Spleen (tissue), 11 donors: ENCODE measurements around the gene ZDHHC1. TPM values are rescaled to one million over a fixed set of nuclear protein-coding genes. Genes with fewer than 3 reads are reported as not detected.
A peak's percentile ranks its signal among the peaks of the same experiment; 100 is the strongest.

Source experiments
- DNase-seq: peaks from one replicate; pipeline ENCODE4 v3.0.0-alpha.2; 2020
- H3K27ac ChIP-seq, 8 donors: fragments of 200-600 bp; sonication (generic) in 7 of 8; 1 replicate in 4 of 8; 2 replicates in 4 of 8; pipeline versions ENCODE4 v1.5.0 to v1.8.0; 2016 to 2021; ENCODE audit warnings: inconsistent platforms in 4 of 8, mild to moderate bottlenecking in 4 of 8, moderate library complexity in 1 of 8
- H3K27me3 ChIP-seq, 7 donors: fragments of 200-600 bp; sonication (generic) in 6 of 7; replicated peaks in 1 of 7; 1 replicate in 4 of 7; 2 replicates in 3 of 7; pipeline versions ENCODE4 v1.5.0 to v1.8.0; 2016 to 2021; ENCODE audit warnings: inconsistent platforms in 3 of 7, mild to moderate bottlenecking in 1 of 7
- H3K36me3 ChIP-seq, 6 donors: fragments of 200-600 bp; sonication (generic) in 5 of 6; 1 replicate in 4 of 6; 2 replicates in 2 of 6; pipeline versions ENCODE4 v1.5.0 to v1.8.0; 2016 to 2021; ENCODE audit warnings: inconsistent platforms in 2 of 6
- H3K4me1 ChIP-seq, 6 donors: fragments of 200-600 bp; sonication (generic) in 5 of 6; 1 replicate in 3 of 6; 2 replicates in 3 of 6; pipeline versions ENCODE4 v1.5.0 to v1.8.0; 2016 to 2021; ENCODE audit warnings: inconsistent platforms in 3 of 6
- H3K4me3 ChIP-seq, 8 donors: fragments of 200-600 bp; sonication (generic) in 7 of 8; 1 replicate in 4 of 8; 2 replicates in 4 of 8; pipeline versions ENCODE4 v1.5.0 to v1.8.0; 2016 to 2021; ENCODE audit warnings: inconsistent platforms in 4 of 8, mild to moderate bottlenecking in 4 of 8, moderate library complexity in 2 of 8
- H3K9me3 ChIP-seq, 8 donors: fragments of 200-600 bp; sonication (generic) in 7 of 8; 1 replicate in 4 of 8; 2 replicates in 4 of 8; pipeline versions ENCODE4 v1.5.0 to v1.8.0; 2016 to 2021; ENCODE audit warnings: inconsistent platforms in 4 of 8
- POLR2A ChIP-seq, 3 donors: fragments of 450-650 bp; IDR thresholded peaks; one replicate each; pipeline ENCODE4 v1.5.1; 2017; ENCODE audit warnings: antibody characterized with exemption in 3 of 3, mild to moderate bottlenecking in 1 of 3
- POLR2AphosphoS5 ChIP-seq, 3 donors: sonication (generic); formaldehyde crosslinking; IDR thresholded peaks; one replicate each; pipeline ENCODE4 v1.5.1; 2017; ENCODE audit warnings: antibody characterized with exemption in 3 of 3
- WGBS, 5 donors: extraction: QIAGEN DNeasy Blood & Tissue Kit in 3 of 5; methylation state at CpG; one replicate each; pipeline versions ENCODE4 v1.1.5 to v1.1.7; 2013 to 2018; 5-methylcytosine and 5-hydroxymethylcytosine counted together
- intact Hi-C: fragments of 100-400 bp; cut with DNase I; formaldehyde crosslinking; loops from one replicate; pipeline ENCODE4 v1.15.0; 2023; ENCODE audit warnings: low total_unique reads
- polyA plus RNA-seq, 3 donors: library from polyadenylated mRNA; stranded (reverse); fragments of 200-250 nt; gene quantifications; one replicate each; pipeline ENCODE4 v1.2.1, GENCODE V29; 2013
- total RNA-seq, 7 donors: library from RNA; depleted of rRNA in 3 of 7; stranded (reverse); fragments of >200 nt in 3 of 7; fragmentation: NEBNext Ultra II Directional in 4 of 7; extraction: Animal tissue kit (Norgen Biotek cat#: 25700) in 4 of 7; gene quantifications; one replicate each; pipeline versions ENCODE4 v1.1.0 to v1.2.1, GENCODE V29; 2016 to 2021
- TF ChIP-seq, protein P1 (sequence below), 11 experiments: fragments of 200-600 bp in 7 of 11; fragments of 450-650 bp in 4 of 11; sonication (generic) in 4 of 11; IDR thresholded peaks in 8 of 11; conservative IDR thresholded peaks in 3 of 11; 1 replicate in 7 of 11; 2 replicates in 4 of 11; pipeline versions ENCODE4 v1.4.0 to v1.8.0; 2016 to 2021; ENCODE audit warnings: antibody characterized with exemption in 11 of 11, inconsistent platforms in 4 of 11, mild to moderate bottlenecking in 1 of 11
- donor health status: healthy with polysubstance abuse.
- donor health status: DM: no; HTN: no; CAD: no; lungs with moderate emphysema.
- donor health status: DM: no; HTN: no; CAD: no.
- donor health status: Bipolar disorder and iron deficiency.
- donor health status: healthy.
- donor health status: DM: no; HTN: no; CAD: no.
- donor health status: DM: yes; HTN: yes; CAD: no.

ZDHHC1 gene
- total and polyA plus RNA-seq, 10 donors, result 2.1 to 31.2 (median 15.3) TPM

- Histone ChIP-seq H3K4me1 (peaks cover 11 to 81% (median 36%) of the 10 kb centered on the region in 6 donors), H3K36me3 (peaks cover 0 to 86% (median 68%) of the 10 kb centered on the region in 6 donors), H3K27ac (no peak overlapping the region), H3K27me3 (no peaks in the 10 kb centered on the region), H3K9me3 (no peaks in the 10 kb centered on the region), H3K4me3 (no peak overlapping the region)
- TF ChIP-seq POLR2AphosphoS5 (IDR thresholded peaks at IDR 0.05), result no peak
- WGBS, 5 donors, result 92 to 97% (median 97%) methylated on average over 19 of the region's 19 CpGs
- intact Hi-C loops, result no loop called here
- DNase-seq, result no peak
Measured at GRCh38 chr16:67438824-67439393, 22.6 kb upstream of the ZDHHC1 start.

DNA sequence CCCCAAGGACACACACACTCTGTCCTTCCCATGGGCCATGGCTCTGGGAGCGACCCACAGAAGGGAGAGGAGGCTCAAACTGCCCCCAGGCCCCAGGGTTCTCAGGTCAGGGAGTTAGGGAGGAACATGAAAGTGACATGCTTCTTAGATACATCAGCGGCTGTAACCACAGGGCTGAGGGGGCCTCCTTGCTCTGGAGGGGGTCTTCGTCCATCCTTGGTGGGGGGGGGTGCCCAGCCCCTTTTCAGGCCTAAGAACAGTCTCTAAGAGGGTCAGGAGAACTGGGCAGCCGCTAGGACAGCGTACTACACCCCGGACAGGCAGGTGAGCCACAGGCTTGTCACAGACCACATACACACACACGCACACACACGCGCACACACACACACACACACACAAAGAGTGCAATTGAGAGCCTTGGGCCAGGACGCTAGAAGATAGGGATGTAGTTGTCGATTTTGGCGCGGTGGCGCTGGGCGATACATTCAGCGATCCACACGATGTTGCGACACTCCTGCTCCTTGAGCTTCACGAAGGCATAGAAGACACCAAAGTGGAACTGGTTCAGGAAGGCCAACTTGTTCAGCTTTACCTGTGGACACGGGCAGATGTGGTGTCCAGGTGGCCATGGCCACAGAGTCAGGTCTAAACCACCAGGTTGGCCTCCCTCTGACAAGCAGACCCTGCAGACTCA, 22.0 kb upstream of the ZDHHC1 start:
- H3K36me3 ChIP-seq, result peaks cover 0 to 79% (median 64%) of the 10 kb centered on the region in 6 donors
- WGBS, 5 donors, result 93 to 95% (median 94%) methylated on average over 13 to 20 of the region's 20 CpGs
- H3K4me1 ChIP-seq, result peaks cover 4 to 81% (median 32%) of the 10 kb centered on the region in 6 donors
- DNase-seq, result no peak
- TF ChIP-seq POLR2AphosphoS5 (IDR thresholded peaks at IDR 0.05), result peak in 1 of 3 donors; percentile 22
- TF ChIP-seq, protein P1, sequence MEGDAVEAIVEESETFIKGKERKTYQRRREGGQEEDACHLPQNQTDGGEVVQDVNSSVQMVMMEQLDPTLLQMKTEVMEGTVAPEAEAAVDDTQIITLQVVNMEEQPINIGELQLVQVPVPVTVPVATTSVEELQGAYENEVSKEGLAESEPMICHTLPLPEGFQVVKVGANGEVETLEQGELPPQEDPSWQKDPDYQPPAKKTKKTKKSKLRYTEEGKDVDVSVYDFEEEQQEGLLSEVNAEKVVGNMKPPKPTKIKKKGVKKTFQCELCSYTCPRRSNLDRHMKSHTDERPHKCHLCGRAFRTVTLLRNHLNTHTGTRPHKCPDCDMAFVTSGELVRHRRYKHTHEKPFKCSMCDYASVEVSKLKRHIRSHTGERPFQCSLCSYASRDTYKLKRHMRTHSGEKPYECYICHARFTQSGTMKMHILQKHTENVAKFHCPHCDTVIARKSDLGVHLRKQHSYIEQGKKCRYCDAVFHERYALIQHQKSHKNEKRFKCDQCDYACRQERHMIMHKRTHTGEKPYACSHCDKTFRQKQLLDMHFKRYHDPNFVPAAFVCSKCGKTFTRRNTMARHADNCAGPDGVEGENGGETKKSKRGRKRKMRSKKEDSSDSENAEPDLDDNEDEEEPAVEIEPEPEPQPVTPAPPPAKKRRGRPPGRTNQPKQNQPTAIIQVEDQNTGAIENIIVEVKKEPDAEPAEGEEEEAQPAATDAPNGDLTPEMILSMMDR (IDR thresholded peaks at IDR 0.05 in 8 of 11, conservative IDR thresholded peaks at IDR 0.05 in 3 of 11), result no peak
- intact Hi-C loops, result no loop called here
- H3K4me3 ChIP-seq, result no peak overlapping the region
- no peak overlapping the region for H3K27ac ChIP-seq
- H3K9me3 ChIP-seq, result no peaks in the 10 kb centered on the region
- H3K27me3 ChIP-seq, result no peaks in the 10 kb centered on the region

- intact Hi-C loops, result no loop called here
- peaks cover 0 to 72% (median 58%) of the 10 kb centered on the region in 6 donors for H3K36me3 ChIP-seq
- 62 to 79% (median 72%) methylated on average over 4 of the region's 4 CpGs for WGBS, 5 donors
Measured at GRCh38 chr16:67437513-67437912, 21.2 kb upstream of the ZDHHC1 start.

DNA sequence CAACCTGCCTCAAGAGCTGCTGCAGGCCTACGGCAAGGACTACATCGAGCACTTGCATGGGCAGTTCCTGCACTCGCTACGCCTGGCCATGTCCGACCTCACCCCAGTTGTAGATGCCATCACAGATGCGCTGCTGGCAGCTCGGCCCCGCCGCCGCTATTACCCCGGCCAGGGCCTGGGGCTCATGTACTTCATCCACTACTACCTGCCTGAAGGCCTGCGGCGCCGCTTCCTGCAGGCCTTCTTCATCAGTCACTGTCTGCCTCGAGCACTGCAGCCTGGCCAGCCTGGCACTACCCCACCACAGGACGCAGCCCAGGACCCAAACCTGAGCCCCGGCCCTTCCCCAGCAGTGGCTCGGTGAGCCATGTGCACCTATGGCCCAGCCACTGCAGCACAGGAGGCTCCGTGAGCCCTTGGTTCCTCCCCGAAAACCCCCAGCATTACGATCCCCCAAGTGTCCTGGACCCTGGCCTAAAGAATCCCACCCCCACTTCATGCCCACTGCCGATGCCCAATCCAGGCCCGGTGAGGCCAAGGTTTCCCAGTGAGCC, 20.4 kb upstream of the ZDHHC1 start:
- Histone ChIP-seq H3K9me3 (no peaks in the 10 kb centered on the region), H3K4me3 (no peak overlapping the region), H3K27ac (no peak overlapping the region), H3K27me3 (peaks cover 0 to 8% (median 0%) of the 10 kb centered on the region in 7 donors), H3K36me3 (peaks cover 0 to 64% (median 52%) of the 10 kb centered on the region in 6 donors), H3K4me1 (peaks cover 11 to 81% (median 33%) of the 10 kb centered on the region in 6 donors)
- TF ChIP-seq POLR2AphosphoS5 (IDR thresholded peaks at IDR 0.05) (peak in 2 of 3 donors; percentile 17 to 54), POLR2A (IDR thresholded peaks at IDR 0.05) (no peak)
- TF ChIP-seq, protein P1 (IDR thresholded peaks at IDR 0.05 in 8 of 11, conservative IDR thresholded peaks at IDR 0.05 in 3 of 11), result no peak
- DNase-seq, result no peak
- intact Hi-C loops, result no loop called here
- WGBS, 5 donors, result 87 to 97% (median 95%) methylated on average over 12 to 23 of the region's 23 CpGs

More at GRCh38 chr16:67437513-67437912, 21.2 kb upstream of the ZDHHC1 start:
- peaks cover 0 to under 1% (median 0%) of the 10 kb centered on the region in 7 donors for H3K27me3 ChIP-seq
- no peak overlapping the region for H3K27ac ChIP-seq
- TF ChIP-seq POLR2AphosphoS5 (IDR thresholded peaks at IDR 0.05) (no peak), POLR2A (IDR thresholded peaks at IDR 0.05) (no peak)
- TF ChIP-seq, protein P1 (IDR thresholded peaks at IDR 0.05 in 8 of 11, conservative IDR thresholded peaks at IDR 0.05 in 3 of 11), result no peak
- H3K4me3 ChIP-seq, result no peak overlapping the region
- peaks cover 3 to 81% (median 30%) of the 10 kb centered on the region in 6 donors for H3K4me1 ChIP-seq
- no peak for DNase-seq
- H3K9me3 ChIP-seq, result no peaks in the 10 kb centered on the region
